SHP77 treated with DMSO at 0.1 percent for 48 hours (cell line): ENCODE results near the gene TSPAN18.

Experiments
- DNase-seq: peaks from one replicate; lab custom pipeline; 2025; lab: John Stamatoyannopoulos, UW

Gene TSPAN18

GRCh38 chr11:44777209-44778194, 50.7 kb downstream of the TSPAN18 start:
- no peak for DNase-seq

GRCh38 chr11:44778195-44779100, 51.7 kb downstream of the TSPAN18 start:
- no peak for DNase-seq

GRCh38 chr11:44779736-44780520, 53.2 kb downstream of the TSPAN18 start:
- DNase-seq = no peak

- DNase-seq = no peak
These were observed 54.3 kb downstream of the TSPAN18 start for GRCh38 chr11:44780940-44781631.

- no peak for DNase-seq
These were observed 54.9 kb downstream of the TSPAN18 start for GRCh38 chr11:44781655-44782054.

- DNase-seq = no peak
These were observed 55.7 kb downstream of the TSPAN18 start for GRCh38 chr11:44782478-44782877.

- no peak for DNase-seq
These were observed 57.6 kb downstream of the TSPAN18 start for GRCh38 chr11:44784436-44784760.

- no peak for DNase-seq
These were observed 58.1 kb downstream of the TSPAN18 start for GRCh38 chr11:44784851-44785250.

GRCh38 chr11:44785856-44786607, 59.3 kb downstream of the TSPAN18 start:
- DNase-seq = no peak

GRCh38 chr11:44787070-44787469, 60.3 kb downstream of the TSPAN18 start:
- no peak for DNase-seq

- DNase-seq = no peak
These were observed 61.2 kb downstream of the TSPAN18 start for GRCh38 chr11:44787981-44788380.

- DNase-seq = no peak
These were observed 61.9 kb downstream of the TSPAN18 start for GRCh38 chr11:44788536-44789261.

- DNase-seq = no peak
These were observed 62.7 kb downstream of the TSPAN18 start for GRCh38 chr11:44789496-44789895.

GRCh38 chr11:44790211-44790610, 63.4 kb downstream of the TSPAN18 start:
- DNase-seq = no peak

GRCh38 chr11:44791316-44791925, 64.7 kb downstream of the TSPAN18 start:
- no peak for DNase-seq

- no peak for DNase-seq
These were observed 65.4 kb downstream of the TSPAN18 start for GRCh38 chr11:44792171-44792570.

- DNase-seq = no peak
These were observed 66.8 kb downstream of the TSPAN18 start for GRCh38 chr11:44793350-44794090.

GRCh38 chr11:44795803-44796535, 69.2 kb downstream of the TSPAN18 start:
- no peak for DNase-seq
